Stimulated activated memory B cell treated with anti-CD40 and anti-IgM and Interleukin-4, amounts not matched to agents 10 μg/mL and 1 μg/mL and 100 μg/mL, for 72 hours (primary cell): ENCODE results near the gene KIF6.
A peak's percentile ranks its signal among the peaks of the same experiment; 100 is the strongest.
"Not testable (repeated sequence)": the region's sequence is repeated elsewhere in the genome, so short reads cannot be mapped to it uniquely, and the experiment has no call there.

Experiments used
- ATAC-seq: fragments of 150-1000 bp; cut with Tn5 transposase; 2 replicates; pipeline ENCODE4 v1.10.0; 2021
- H3K27ac Mint-ChIP-seq: one replicate; pipeline ENCODE4 v1.8.0; 2022; ENCODE audit warnings: mild to moderate bottlenecking, mixed read lengths
- H3K27me3 Mint-ChIP-seq: one replicate; pipeline ENCODE4 v1.8.0; 2022; ENCODE audit warnings: mixed read lengths
- H3K36me3 Mint-ChIP-seq: one replicate; pipeline ENCODE4 v1.8.0; 2022; ENCODE audit warnings: mixed read lengths
- H3K4me1 Mint-ChIP-seq: one replicate; pipeline ENCODE4 v1.8.0; 2022; ENCODE audit warnings: mixed read lengths
- H3K4me3 Mint-ChIP-seq: one replicate; pipeline ENCODE4 v1.8.0; 2022; ENCODE audit warnings: mild to moderate bottlenecking, moderate library complexity, mixed read lengths
- H3K9me3 Mint-ChIP-seq: one replicate; pipeline ENCODE4 v1.8.0; 2022; ENCODE audit warnings: mixed read lengths

Gene KIF6

GRCh38 chr6:39296745-39297640, 428.2 kb downstream of the KIF6 start:
- Mint-ChIP-seq H3K9me3 (no peaks in the 10 kb centered on the region), H3K4me3 (no peak overlapping the region), H3K27me3 (peaks cover 41% of the 10 kb centered on the region), H3K4me1 (no peaks in the 10 kb centered on the region), H3K27ac (no peak overlapping the region), H3K36me3 (no peaks in the 10 kb centered on the region)
- ATAC-seq, result peak; percentile 2

GRCh38 chr6:39295611-39296011, 429.6 kb downstream of the KIF6 start:
- no peak overlapping the region for H3K4me3 Mint-ChIP-seq
- no peak overlapping the region for H3K27ac Mint-ChIP-seq
- no peaks in the 10 kb centered on the region for H3K4me1 Mint-ChIP-seq
- H3K9me3 Mint-ChIP-seq, result no peaks in the 10 kb centered on the region
- peaks cover 32% of the 10 kb centered on the region for H3K27me3 Mint-ChIP-seq
- no peaks in the 10 kb centered on the region for H3K36me3 Mint-ChIP-seq
- no peak for ATAC-seq

DNA sequence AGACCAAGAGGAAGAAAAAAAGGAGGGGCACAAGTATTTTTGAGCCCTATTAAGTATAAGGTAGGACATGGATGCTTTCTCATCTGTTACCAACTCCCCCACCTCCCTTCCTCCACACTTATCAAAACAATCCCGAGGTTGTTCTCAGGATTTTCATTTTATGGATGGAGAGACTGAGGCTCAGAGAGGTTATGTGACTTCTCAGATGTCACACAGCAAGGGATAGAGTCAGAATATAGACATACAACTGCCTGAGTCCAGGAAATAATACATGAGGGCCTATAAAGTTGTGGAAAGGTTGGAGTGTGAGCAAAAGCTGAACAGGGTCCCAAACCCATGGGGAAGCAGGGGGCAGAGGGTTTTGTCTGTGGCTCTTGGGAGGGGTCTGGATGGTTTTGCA, 430.3 kb downstream of the KIF6 start:
- H3K27me3 Mint-ChIP-seq, result peaks cover 27% of the 10 kb centered on the region
- no peaks in the 10 kb centered on the region for H3K4me1 Mint-ChIP-seq
- no peak overlapping the region for H3K4me3 Mint-ChIP-seq
- ATAC-seq, result no peak
- no peak overlapping the region for H3K27ac Mint-ChIP-seq
- H3K9me3 Mint-ChIP-seq, result no peaks in the 10 kb centered on the region
- H3K36me3 Mint-ChIP-seq, result no peaks in the 10 kb centered on the region

- peaks cover under 1% of the 10 kb centered on the region for H3K9me3 Mint-ChIP-seq
These were observed 431.1 kb downstream of the KIF6 start for GRCh38 chr6:39294133-39294532.

GRCh38 chr6:39292637-39293036, 432.6 kb downstream of the KIF6 start:
- no peak overlapping the region for H3K4me3 Mint-ChIP-seq
- peaks cover 3% of the 10 kb centered on the region for H3K9me3 Mint-ChIP-seq
- no peaks in the 10 kb centered on the region for H3K4me1 Mint-ChIP-seq
- no peak overlapping the region for H3K27ac Mint-ChIP-seq
- H3K36me3 Mint-ChIP-seq, result no peaks in the 10 kb centered on the region
- ATAC-seq, result no peak
- peaks cover 27% of the 10 kb centered on the region for H3K27me3 Mint-ChIP-seq

More at GRCh38 chr6:39294133-39294532, 431.1 kb downstream of the KIF6 start:
- Mint-ChIP-seq H3K4me3 (no peak overlapping the region), H3K36me3 (no peaks in the 10 kb centered on the region), H3K27me3 (peaks cover 27% of the 10 kb centered on the region), H3K4me1 (no peaks in the 10 kb centered on the region), H3K27ac (no peak overlapping the region)
- ATAC-seq, result no peak

DNA sequence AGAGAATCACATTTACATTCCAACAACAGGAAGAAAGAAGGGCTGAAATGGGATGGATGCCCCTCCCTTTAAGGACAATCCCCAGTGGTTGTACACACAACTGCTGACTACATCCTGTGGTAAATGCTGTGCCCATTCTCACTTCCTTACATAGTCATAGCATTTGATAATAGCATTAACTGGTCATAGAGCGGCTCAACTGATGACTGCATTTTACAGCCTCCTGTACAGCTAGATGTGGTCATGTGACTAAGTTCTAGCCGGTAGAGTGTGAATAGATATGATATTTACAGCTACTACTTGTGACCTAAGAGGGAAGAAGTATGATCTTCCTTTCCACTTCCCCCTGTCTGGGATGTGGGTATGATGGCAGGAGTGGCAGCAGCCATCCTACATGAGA, 435.7 kb downstream of the KIF6 start:
- Mint-ChIP-seq H3K4me1 (no peaks in the 10 kb centered on the region), H3K9me3 (peaks cover 3% of the 10 kb centered on the region), H3K4me3 (no peak overlapping the region), H3K27ac (no peak overlapping the region), H3K27me3 (peaks cover 10% of the 10 kb centered on the region), H3K36me3 (no peaks in the 10 kb centered on the region)
- no peak for ATAC-seq

DNA sequence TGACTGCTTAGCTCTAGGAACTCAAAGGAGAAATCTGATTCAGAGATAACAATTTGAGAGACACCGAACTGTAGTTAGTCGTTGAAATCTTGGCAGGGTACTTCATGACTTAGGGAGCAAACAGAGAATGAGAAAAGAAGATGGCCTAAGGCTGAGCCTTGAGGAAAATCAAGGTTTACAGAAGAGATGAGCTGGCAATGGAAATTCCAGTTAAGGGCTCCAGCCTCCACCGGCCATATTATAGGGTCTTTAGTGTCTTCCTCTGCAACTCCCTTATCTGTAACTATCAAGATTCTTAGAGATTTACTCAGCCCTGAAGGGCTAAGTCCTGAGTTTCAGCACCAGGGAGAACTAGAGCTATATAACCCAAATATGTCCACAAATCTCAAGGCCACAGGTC, 437.6 kb downstream of the KIF6 start:
- H3K9me3 Mint-ChIP-seq, result peaks cover 3% of the 10 kb centered on the region
- no peak for ATAC-seq
- no peaks in the 10 kb centered on the region for H3K4me1 Mint-ChIP-seq
- no peak overlapping the region for H3K4me3 Mint-ChIP-seq
- peaks cover 16% of the 10 kb centered on the region for H3K27me3 Mint-ChIP-seq
- H3K27ac Mint-ChIP-seq, result no peak overlapping the region
- no peaks in the 10 kb centered on the region for H3K36me3 Mint-ChIP-seq

GRCh38 chr6:39286596-39286995, 438.6 kb downstream of the KIF6 start:
- peaks cover 18% of the 10 kb centered on the region for H3K27me3 Mint-ChIP-seq
- not testable (repeated sequence) for H3K36me3 Mint-ChIP-seq, ATAC-seq, H3K4me3 Mint-ChIP-seq, H3K4me1 Mint-ChIP-seq, H3K27ac Mint-ChIP-seq, H3K9me3 Mint-ChIP-seq

GRCh38 chr6:39282774-39283173, 442.4 kb downstream of the KIF6 start:
- H3K4me3 Mint-ChIP-seq, result no peak overlapping the region
- H3K9me3 Mint-ChIP-seq, result no peaks in the 10 kb centered on the region
- no peak overlapping the region for H3K27ac Mint-ChIP-seq
- peaks cover 25% of the 10 kb centered on the region for H3K27me3 Mint-ChIP-seq
- no peak for ATAC-seq
- H3K36me3 Mint-ChIP-seq, result no peaks in the 10 kb centered on the region
- H3K4me1 Mint-ChIP-seq, result no peaks in the 10 kb centered on the region

GRCh38 chr6:39281312-39281980, 443.8 kb downstream of the KIF6 start:
- ATAC-seq, result no peak
- H3K27ac Mint-ChIP-seq, result no peak overlapping the region
- no peaks in the 10 kb centered on the region for H3K4me1 Mint-ChIP-seq
- no peaks in the 10 kb centered on the region for H3K36me3 Mint-ChIP-seq
- no peaks in the 10 kb centered on the region for H3K9me3 Mint-ChIP-seq
- peaks cover 25% of the 10 kb centered on the region for H3K27me3 Mint-ChIP-seq
- H3K4me3 Mint-ChIP-seq, result no peak overlapping the region

DNA sequence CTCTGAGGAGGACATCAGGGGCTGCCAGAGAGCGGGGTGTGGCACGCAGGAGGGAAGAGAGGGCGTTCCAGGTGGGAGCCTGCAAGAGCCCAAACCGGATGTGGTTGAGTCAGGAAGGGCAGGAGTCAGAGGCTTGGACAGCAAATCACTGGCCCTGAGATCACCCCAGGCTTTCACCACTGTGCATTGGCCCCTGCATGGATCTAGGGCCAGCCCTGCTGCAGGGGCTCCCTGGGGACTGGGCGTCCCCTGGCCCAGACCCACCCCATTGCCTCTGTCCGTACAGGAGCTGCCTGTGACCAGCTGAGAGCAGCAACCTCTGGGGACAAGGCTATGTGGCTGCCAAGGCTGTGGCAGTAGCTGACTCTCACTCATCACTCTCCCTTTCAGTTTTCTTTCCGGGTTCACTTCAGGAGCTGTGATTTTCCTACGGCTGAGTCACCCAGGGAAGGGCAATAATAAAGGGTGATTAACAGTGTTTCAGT, 444.9 kb downstream of the KIF6 start:
- H3K27ac Mint-ChIP-seq, result no peak overlapping the region
- H3K27me3 Mint-ChIP-seq, result peaks cover 25% of the 10 kb centered on the region
- no peaks in the 10 kb centered on the region for H3K36me3 Mint-ChIP-seq
- no peak overlapping the region for H3K4me3 Mint-ChIP-seq
- H3K4me1 Mint-ChIP-seq, result no peaks in the 10 kb centered on the region
- H3K9me3 Mint-ChIP-seq, result no peaks in the 10 kb centered on the region
- no peak for ATAC-seq
